ENCODE results near the gene ZNF727. TPM values are rescaled to one million over a fixed set of nuclear protein-coding genes. Genes with fewer than 3 reads are reported as not detected.
"Not testable (repeated sequence)": the region's sequence is repeated elsewhere in the genome, so short reads cannot be mapped to it uniquely, and the experiment has no call there.

Gene ZNF727
- total RNA-seq, 4 donors from 2014 or later = 1.5 to 2.1 (median 1.9) TPM; not detected in 1

GRCh38 chr7:64078699-64078994 is 33.4 kb downstream of the ZNF727 start:
- TF ChIP-seq POLR2A (IDR thresholded peaks at IDR 0.05) (no peak), CTCF (IDR thresholded peaks at IDR 0.05) (no peak)
- no peak for DNase-seq (ENCODE audit: low spot score in 2 of 2)
- 88 to 93% methylated on average over 2 of the region's 2 CpGs for WGBS, 2 donors
- intact Hi-C loops (cut with DNase I; ENCODE audit: low total_unique reads) = no loop called here
- no peak overlapping the region for H3K4me3 ChIP-seq (ENCODE audit: low read depth, poor library complexity, severe bottlenecking)

GRCh38 chr7:64087501-64087900 is 42.3 kb downstream of the ZNF727 start:
- H3K4me3 ChIP-seq (ENCODE audit: low read depth, poor library complexity, severe bottlenecking) = no peak overlapping the region
- no peak for DNase-seq (ENCODE audit: low spot score in 2 of 2)
- WGBS, 2 donors = 59 to 75% methylated on average over 3 of the region's 3 CpGs
- no peak for TF ChIP-seq POLR2A (IDR thresholded peaks at IDR 0.05)
- TF ChIP-seq CTCF (IDR thresholded peaks at IDR 0.05) = no peak
- intact Hi-C loops (cut with DNase I; ENCODE audit: low total_unique reads) = no loop called here

- DNase-seq (ENCODE audit: low spot score in 2 of 2); intact Hi-C loops (cut with DNase I; ENCODE audit: low total_unique reads); H3K4me3 ChIP-seq (ENCODE audit: low read depth, poor library complexity, severe bottlenecking): not testable (repeated sequence)
- 81 to 88% methylated on average over 5 of the region's 5 CpGs for WGBS, 2 donors
These were observed 43.6 kb downstream of the ZNF727 start for GRCh38 chr7:64088863-64089262.

Other genes with a start within 250 kb of the ZNF727 start
- gene ZNF722, start 46.6 kb upstream of the ZNF727 start, total RNA-seq = not detected
- not detected for gene ZNF735, start 161.8 kb downstream of the ZNF727 start, total RNA-seq
- gene ZNF679, start 183.0 kb downstream of the ZNF727 start, total RNA-seq = not detected

All from lower leg skin (tissue), 4 donors.